Stomach (tissue), 9 donors: ENCODE results near the gene DBP. TPM values are rescaled to one million over a fixed set of nuclear protein-coding genes. Genes with fewer than 3 reads are reported as not detected.
A peak's percentile ranks its signal among the peaks of the same experiment; 100 is the strongest.

Source experiments
- DNase-seq, 2 donors: peaks; one replicate each; pipeline versions ENCODE4 v3.0.0 to v3.0.0-alpha.2; 2013 to 2019
- H3K27ac ChIP-seq, 5 donors: fragments of 200-600 bp in 4 of 5; sonication (generic) in 4 of 5; one replicate each; pipeline ENCODE4 v1.5.1; 2013 to 2019; ENCODE audit warnings: mild to moderate bottlenecking in 1 of 5, moderate library complexity in 1 of 5
- H3K27me3 ChIP-seq, 3 donors: fragments of 200-600 bp; sonication (generic); one replicate each; pipeline ENCODE4 v1.5.1; 2017 to 2019; ENCODE audit warnings: mixed run types in 1 of 3
- H3K36me3 ChIP-seq, 4 donors: fragments of 200-600 bp; sonication (generic); 1 replicate in 3 of 4; 2 replicates in 1 of 4; pipeline ENCODE4 v1.5.1; 2016 to 2019
- H3K4me1 ChIP-seq, 4 donors: fragments of 200-600 bp; sonication (generic); one replicate each; pipeline ENCODE4 v1.5.1; 2016 to 2019
- H3K4me3 ChIP-seq, 4 donors: fragments of 200-600 bp; sonication (generic) in 3 of 4; one replicate each; pipeline ENCODE4 v1.5.1; 2016 to 2019; ENCODE audit warnings: mild to moderate bottlenecking in 1 of 4
- H3K9me3 ChIP-seq, 4 donors: fragments of 200-600 bp; sonication (generic); one replicate each; pipeline ENCODE4 v1.5.1; 2016 to 2019
- CTCF ChIP-seq, 7 experiments: fragments of 450-650 bp in 4 of 7; fragments of 200-600 bp in 3 of 7; sonication (generic) in 3 of 7; IDR thresholded peaks; one replicate each; pipeline ENCODE4 v1.5.1; 2016 to 2019; ENCODE audit warnings: antibody characterized with exemption in 7 of 7, control low read depth in 2 of 7, mild to moderate bottlenecking in 1 of 7
- EP300 ChIP-seq: sonication (generic); formaldehyde crosslinking; IDR thresholded peaks from one replicate; pipeline ENCODE4 v1.6.1; 2017; ENCODE audit warnings: antibody characterized with exemption
- POLR2A ChIP-seq, 4 donors: fragments of 450-650 bp; IDR thresholded peaks; one replicate each; pipeline ENCODE4 v1.6.1; 2016; ENCODE audit warnings: antibody characterized with exemption in 4 of 4, control low read depth in 2 of 4, mild to moderate bottlenecking in 1 of 4, moderate library complexity in 1 of 4
- POLR2AphosphoS5 ChIP-seq, 3 donors: sonication (generic); formaldehyde crosslinking; IDR thresholded peaks; one replicate each; pipeline ENCODE4 v1.6.1; 2016; ENCODE audit warnings: antibody characterized with exemption in 3 of 3
- WGBS, 5 donors: extraction: QIAGEN DNeasy Blood & Tissue Kit in 3 of 5; methylation state at CpG; one replicate each; pipeline versions ENCODE4 v1.1.5 to v1.1.7; 2013 to 2018; 5-methylcytosine and 5-hydroxymethylcytosine counted together
- intact Hi-C: fragments of 100-400 bp; cut with DNase I; formaldehyde crosslinking; loops from one replicate; pipeline ENCODE4 v1.15.1; 2023; ENCODE audit warnings: low total_unique reads
- polyA plus RNA-seq, 3 donors: library from polyadenylated mRNA; stranded (reverse); fragments of 200-250 nt; gene quantifications; one replicate each; pipeline ENCODE4 v1.2.3, GENCODE V29; 2013
- total RNA-seq, 5 donors: library from RNA; depleted of rRNA; stranded (reverse); fragments of >200 nt; gene quantifications; one replicate each; pipeline versions ENCODE4 v1.1.0 to v1.2.3, GENCODE V29; 2014 to 2016
- donor health status: healthy with polysubstance abuse.
- donor health status: Bipolar disorder and iron deficiency.
- donor health status: healthy.

Gene DBP
- total and polyA plus RNA-seq, 8 donors = 4.2 to 29.0 (median 9.6) TPM; not detected in 1

GRCh38 chr19:48627201-48627864 lies 9.8 kb downstream of the DBP start:
- Histone ChIP-seq H3K27ac (peak overlapping the region; percentile 65 to 98 (median 80)), H3K4me3 (no peak overlapping the region), H3K4me1 (peaks cover 43 to 94% (median 79%) of the 10 kb centered on the region in 4 donors), H3K9me3 (no peaks in the 10 kb centered on the region), H3K36me3 (peaks cover 0 to 40% (median 21%) of the 10 kb centered on the region in 4 donors), H3K27me3 (no peaks in the 10 kb centered on the region)
- TF ChIP-seq EP300 (no peak), POLR2AphosphoS5 (IDR thresholded peaks at IDR 0.05) (peak in 1 of 3 donors; percentile 14), POLR2A (IDR thresholded peaks at IDR 0.05) (no peak)
- intact Hi-C loops = no loop called here
- 58 to 75% (median 68%) methylated on average over 6 of the region's 6 CpGs for WGBS, 5 donors
- DNase-seq = peak in 1 of 2 donors; percentile 79

GRCh38 chr19:48625891-48626327 lies 11.3 kb downstream of the DBP start:
- 74 to 81% (median 77%) methylated on average over 15 to 30 of the region's 30 CpGs for WGBS, 5 donors
- intact Hi-C loops = no loop called here
- no peaks in the 10 kb centered on the region for H3K27me3 ChIP-seq

DNA sequence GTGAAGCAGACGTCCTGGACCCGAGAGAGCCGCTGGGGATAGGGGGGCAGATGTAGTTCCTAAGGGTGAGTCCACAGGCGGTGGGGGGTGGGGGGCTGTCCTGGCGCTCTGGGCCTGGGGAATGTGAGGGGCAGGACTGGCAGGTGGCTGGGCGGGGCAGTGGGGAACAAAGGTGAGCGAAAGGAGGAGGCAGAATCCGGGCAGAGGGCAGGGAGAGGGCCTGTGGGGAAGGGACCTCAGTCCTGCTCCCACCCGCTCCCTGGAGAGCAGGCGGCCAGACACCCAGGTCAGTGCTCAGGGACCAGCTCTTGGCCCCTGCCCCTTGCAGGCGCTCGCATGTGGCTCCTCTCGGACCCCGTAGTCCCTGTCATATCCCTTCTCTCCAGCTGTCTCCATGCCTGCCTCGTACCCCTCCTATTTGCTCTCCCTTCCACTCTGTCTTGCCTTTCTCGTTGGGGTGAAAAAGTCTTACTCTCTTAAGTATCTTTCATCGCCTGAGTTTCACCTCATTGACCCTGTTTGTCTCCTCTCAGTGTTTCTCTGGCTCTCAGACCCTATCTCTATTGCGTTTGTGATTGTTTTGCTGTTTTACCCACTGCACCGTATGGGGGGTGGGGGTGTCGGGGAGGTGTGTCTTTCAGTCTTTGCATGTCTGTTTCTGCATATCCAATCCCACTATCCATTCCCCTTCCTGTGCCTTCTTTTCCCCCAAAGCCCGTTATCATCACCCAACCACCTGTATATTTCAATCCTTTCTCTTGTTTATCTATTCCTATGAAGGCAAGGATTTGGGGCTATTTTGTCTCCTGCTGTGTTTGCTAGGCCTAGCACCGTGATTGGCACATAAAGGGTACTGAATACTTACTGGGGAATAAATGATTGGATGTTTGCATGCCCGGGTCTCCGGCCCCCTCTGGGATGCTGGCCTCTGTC lies 12.1 kb downstream of the DBP start:
- H3K4me1 ChIP-seq = peaks cover 28 to 84% (median 62%) of the 10 kb centered on the region in 4 donors
- no peaks in the 10 kb centered on the region for H3K27me3 ChIP-seq
- peak overlapping the region; percentile 47 to 60 (median 48) for H3K4me3 ChIP-seq
- H3K27ac ChIP-seq = peak overlapping the region; percentile 85 to 93 (median 89)
- peaks cover 0 to 32% (median 14%) of the 10 kb centered on the region in 4 donors for H3K36me3 ChIP-seq
- WGBS, 5 donors = 23 to 44% (median 38%) methylated on average over 23 to 24 of the region's 24 CpGs
- intact Hi-C loops = no loop called here
- H3K9me3 ChIP-seq = no peaks in the 10 kb centered on the region
- DNase-seq = peak in 1 of 2 donors; percentile 82
- TF ChIP-seq EP300 = no peak
- TF ChIP-seq CTCF (IDR thresholded peaks at IDR 0.05) = no peak
- no peak for TF ChIP-seq POLR2A (IDR thresholded peaks at IDR 0.05)
- no peak for TF ChIP-seq POLR2AphosphoS5 (IDR thresholded peaks at IDR 0.05)

More at GRCh38 chr19:48625891-48626327, 11.3 kb downstream of the DBP start:
- peaks cover 36 to 84% (median 67%) of the 10 kb centered on the region in 4 donors for H3K4me1 ChIP-seq
- no peak for DNase-seq
- peak overlapping the region; percentile 0 to 93 (median 87) for H3K27ac ChIP-seq
- peaks cover 0 to 32% (median 17%) of the 10 kb centered on the region in 4 donors for H3K36me3 ChIP-seq
- peak overlapping the region in 1 of 4 donors; percentile 49 for H3K4me3 ChIP-seq
- TF ChIP-seq CTCF (IDR thresholded peaks at IDR 0.05) (no peak), POLR2A (IDR thresholded peaks at IDR 0.05) (no peak), EP300 (no peak), POLR2AphosphoS5 (IDR thresholded peaks at IDR 0.05) (no peak)
- no peaks in the 10 kb centered on the region for H3K9me3 ChIP-seq

GRCh38 chr19:48624067-48624594 lies 13.0 kb downstream of the DBP start:
- 0 to 1% (median 1%) methylated on average over 17 to 40 of the region's 40 CpGs for WGBS, 5 donors
- peak overlapping the region; percentile 47 to 60 (median 48) for H3K4me3 ChIP-seq
- H3K27ac ChIP-seq = peak overlapping the region; percentile 85 to 93 (median 89)
- no peaks in the 10 kb centered on the region for H3K27me3 ChIP-seq
- intact Hi-C loops = no loop called here
- TF ChIP-seq POLR2AphosphoS5 (IDR thresholded peaks at IDR 0.05) (peak in 2 of 3 donors; percentile 43 to 89), POLR2A (IDR thresholded peaks at IDR 0.05) (no peak)
- H3K4me1 ChIP-seq = peaks cover 23 to 81% (median 60%) of the 10 kb centered on the region in 4 donors
- H3K36me3 ChIP-seq = peaks cover 0 to 32% (median 11%) of the 10 kb centered on the region in 4 donors
- DNase-seq = peak; percentile 99 to 100
- H3K9me3 ChIP-seq = no peaks in the 10 kb centered on the region
